Neural crest cell (in vitro differentiated cells): ENCODE results near the gene INPP4B. TPM values are rescaled to one million over a fixed set of nuclear protein-coding genes. Genes with fewer than 3 reads are reported as not detected.
A peak's percentile ranks its signal among the peaks of the same experiment; 100 is the strongest.

Experiments
- DNase-seq: peaks from one replicate; pipeline ENCODE4 v3.0.0; 2021; ENCODE audit warnings: low read depth, mixed read lengths, low spot score
- H3K27ac Mint-ChIP-seq: one replicate; pipeline ENCODE4 v1.8.0; 2021; ENCODE audit warnings: mild to moderate bottlenecking, mixed read lengths; ENCODE audit not compliant: unreplicated experiment
- H3K27me3 Mint-ChIP-seq: 2 replicates; pipeline ENCODE4 v1.8.0; 2021; ENCODE audit warnings: low read depth, mild to moderate bottlenecking, mixed read lengths
- H3K36me3 Mint-ChIP-seq: 2 replicates; pipeline ENCODE4 v1.8.0; 2021; ENCODE audit warnings: low read depth, mild to moderate bottlenecking, mixed read lengths
- H3K4me1 Mint-ChIP-seq: 2 replicates; pipeline ENCODE4 v1.8.0; 2021; ENCODE audit warnings: mixed read lengths
- H3K4me3 Mint-ChIP-seq: one replicate; pipeline ENCODE4 v1.8.0; 2021; ENCODE audit warnings: mild to moderate bottlenecking, mixed read lengths
- H3K9me3 Mint-ChIP-seq: 2 replicates; pipeline ENCODE4 v1.8.0; 2021; ENCODE audit warnings: mixed read lengths
- total RNA-seq: library from RNA; stranded (reverse); gene quantifications from 2 replicates; pipeline ENCODE4 v1.2.1, GENCODE V29; 2021
- TF ChIP-seq, protein P1 (sequence below): fragments of 200-600 bp; sonication (generic); conservative IDR thresholded peaks from 2 replicates; pipeline ENCODE4 v1.5.0; 2021; ENCODE audit warnings: antibody characterized with exemption, mild to moderate bottlenecking

Gene INPP4B
- total RNA-seq, 1 donor from 2014 or later = 7.3 TPM

DNA sequence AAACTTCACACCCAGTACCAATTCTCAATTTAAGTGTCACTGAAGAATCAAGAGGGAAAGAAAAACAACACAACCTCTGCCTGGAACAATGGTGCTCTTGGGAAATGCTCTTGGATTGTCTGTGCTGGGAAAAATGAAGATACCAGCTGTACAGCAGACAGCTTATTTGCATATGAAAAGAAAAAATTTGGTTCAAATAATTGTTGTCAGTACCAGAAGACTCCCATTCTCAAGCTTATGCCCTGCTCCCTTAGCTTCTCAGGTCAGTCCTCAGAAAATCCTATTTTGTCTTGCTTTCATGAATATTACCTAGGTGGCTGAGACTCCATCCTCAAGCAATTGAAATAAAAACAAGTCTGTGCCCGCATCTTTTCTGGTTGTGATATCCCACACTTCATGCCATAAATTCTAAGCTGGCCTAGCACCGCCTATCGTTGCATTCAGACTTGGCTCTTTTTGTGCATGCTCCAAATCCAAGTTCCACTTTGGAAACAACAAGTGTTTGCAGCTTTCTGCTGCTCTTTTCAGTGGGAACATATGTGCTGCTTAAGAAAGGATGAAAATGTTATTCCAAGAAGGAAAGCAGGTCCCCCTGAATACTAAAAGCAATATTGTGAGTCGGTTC lies 431.6 kb downstream of the INPP4B start:
- Mint-ChIP-seq H3K4me1 (peaks cover 22% of the 10 kb centered on the region), H3K36me3 (no peaks in the 10 kb centered on the region), H3K9me3 (peaks cover 5% of the 10 kb centered on the region), H3K27me3 (no peaks in the 10 kb centered on the region), H3K4me3 (no peak overlapping the region), H3K27ac (peak overlapping the region; percentile 14)
- DNase-seq = no peak
- TF ChIP-seq, protein P1, sequence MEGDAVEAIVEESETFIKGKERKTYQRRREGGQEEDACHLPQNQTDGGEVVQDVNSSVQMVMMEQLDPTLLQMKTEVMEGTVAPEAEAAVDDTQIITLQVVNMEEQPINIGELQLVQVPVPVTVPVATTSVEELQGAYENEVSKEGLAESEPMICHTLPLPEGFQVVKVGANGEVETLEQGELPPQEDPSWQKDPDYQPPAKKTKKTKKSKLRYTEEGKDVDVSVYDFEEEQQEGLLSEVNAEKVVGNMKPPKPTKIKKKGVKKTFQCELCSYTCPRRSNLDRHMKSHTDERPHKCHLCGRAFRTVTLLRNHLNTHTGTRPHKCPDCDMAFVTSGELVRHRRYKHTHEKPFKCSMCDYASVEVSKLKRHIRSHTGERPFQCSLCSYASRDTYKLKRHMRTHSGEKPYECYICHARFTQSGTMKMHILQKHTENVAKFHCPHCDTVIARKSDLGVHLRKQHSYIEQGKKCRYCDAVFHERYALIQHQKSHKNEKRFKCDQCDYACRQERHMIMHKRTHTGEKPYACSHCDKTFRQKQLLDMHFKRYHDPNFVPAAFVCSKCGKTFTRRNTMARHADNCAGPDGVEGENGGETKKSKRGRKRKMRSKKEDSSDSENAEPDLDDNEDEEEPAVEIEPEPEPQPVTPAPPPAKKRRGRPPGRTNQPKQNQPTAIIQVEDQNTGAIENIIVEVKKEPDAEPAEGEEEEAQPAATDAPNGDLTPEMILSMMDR = no peak

DNA sequence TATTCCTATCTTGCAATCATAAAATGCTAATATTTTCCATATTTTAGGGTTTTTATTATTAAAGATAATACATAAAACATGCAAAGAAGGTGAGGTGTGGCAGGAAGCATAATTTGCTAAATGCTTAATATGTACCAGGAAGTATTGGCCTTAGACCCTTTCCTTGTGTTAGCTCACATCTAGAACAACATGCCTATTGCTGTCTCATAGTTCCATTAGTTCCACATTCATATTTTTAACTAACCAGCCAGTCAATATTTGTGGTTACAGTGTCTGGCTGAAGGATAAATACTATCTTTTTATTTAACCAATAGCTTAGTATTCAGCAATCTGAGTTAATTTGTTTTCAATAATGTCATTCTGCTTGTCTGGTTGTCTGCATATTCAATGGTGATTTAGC lies 432.6 kb downstream of the INPP4B start:
- Mint-ChIP-seq H3K4me3 (no peak overlapping the region), H3K27ac (no peak overlapping the region), H3K4me1 (peaks cover 22% of the 10 kb centered on the region), H3K36me3 (no peaks in the 10 kb centered on the region), H3K27me3 (no peaks in the 10 kb centered on the region), H3K9me3 (peaks cover 5% of the 10 kb centered on the region)
- DNase-seq = no peak
- TF ChIP-seq, protein P1 = no peak

GRCh38 chr4:142411993-142412392 lies 434.1 kb downstream of the INPP4B start:
- no peaks in the 10 kb centered on the region for H3K36me3 Mint-ChIP-seq
- H3K27me3 Mint-ChIP-seq = no peaks in the 10 kb centered on the region
- TF ChIP-seq, protein P1 = no peak
- DNase-seq = no peak
- no peak overlapping the region for H3K4me3 Mint-ChIP-seq
- no peak overlapping the region for H3K27ac Mint-ChIP-seq
- H3K9me3 Mint-ChIP-seq = peaks cover 5% of the 10 kb centered on the region
- peaks cover 19% of the 10 kb centered on the region for H3K4me1 Mint-ChIP-seq

DNA sequence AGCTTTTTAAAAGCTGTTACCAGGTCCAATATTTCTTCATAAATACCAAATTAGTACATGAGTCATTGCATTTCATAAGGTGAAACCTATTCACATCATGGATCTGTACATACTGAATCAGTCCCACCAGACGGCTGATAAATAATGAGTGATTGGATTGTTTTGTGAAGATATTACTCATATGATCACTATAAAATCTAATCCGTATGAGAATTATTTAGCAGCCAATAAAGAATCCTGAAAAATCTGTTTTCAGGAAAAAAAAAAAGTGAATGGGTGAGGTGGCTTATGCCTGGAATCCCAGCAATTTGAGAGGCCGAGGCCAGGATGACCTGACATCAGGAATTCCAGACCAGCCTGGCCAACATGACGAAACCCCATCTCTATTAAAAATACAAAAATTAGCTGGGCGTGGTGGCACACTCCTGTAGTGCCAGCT lies 438.1 kb downstream of the INPP4B start:
- H3K9me3 Mint-ChIP-seq = no peaks in the 10 kb centered on the region
- H3K4me3 Mint-ChIP-seq = no peak overlapping the region
- peaks cover 28% of the 10 kb centered on the region for H3K4me1 Mint-ChIP-seq
- H3K36me3 Mint-ChIP-seq = no peaks in the 10 kb centered on the region
- TF ChIP-seq, protein P1 = no peak
- peak overlapping the region; percentile 54 for H3K27ac Mint-ChIP-seq
- DNase-seq = no peak
- no peaks in the 10 kb centered on the region for H3K27me3 Mint-ChIP-seq

- H3K9me3 Mint-ChIP-seq = no peaks in the 10 kb centered on the region
- no peaks in the 10 kb centered on the region for H3K36me3 Mint-ChIP-seq
- H3K27ac Mint-ChIP-seq = no peak overlapping the region
- no peaks in the 10 kb centered on the region for H3K27me3 Mint-ChIP-seq
- H3K4me1 Mint-ChIP-seq = peaks cover 32% of the 10 kb centered on the region
- TF ChIP-seq, protein P1 = no peak
- no peak for DNase-seq
- H3K4me3 Mint-ChIP-seq = no peak overlapping the region
These were observed 438.5 kb downstream of the INPP4B start for GRCh38 chr4:142407596-142407995.
